Spleen (tissue), 11 donors: ENCODE data around the gene SLC9A7. TPM values are rescaled to one million over a fixed set of nuclear protein-coding genes. Genes with fewer than 3 reads are reported as not detected.

Source experiments
- DNase-seq: peaks from one replicate; pipeline ENCODE4 v3.0.0-alpha.2; 2020
- H3K27ac ChIP-seq, 8 donors: fragments of 200-600 bp; sonication (generic) in 7 of 8; 1 replicate in 4 of 8; 2 replicates in 4 of 8; pipeline versions ENCODE4 v1.5.0 to v1.8.0; 2016 to 2021; ENCODE audit warnings: inconsistent platforms in 4 of 8, mild to moderate bottlenecking in 4 of 8, moderate library complexity in 1 of 8
- H3K27me3 ChIP-seq, 7 donors: fragments of 200-600 bp; sonication (generic) in 6 of 7; replicated peaks in 1 of 7; 1 replicate in 4 of 7; 2 replicates in 3 of 7; pipeline versions ENCODE4 v1.5.0 to v1.8.0; 2016 to 2021; ENCODE audit warnings: inconsistent platforms in 3 of 7, mild to moderate bottlenecking in 1 of 7
- H3K36me3 ChIP-seq, 6 donors: fragments of 200-600 bp; sonication (generic) in 5 of 6; 1 replicate in 4 of 6; 2 replicates in 2 of 6; pipeline versions ENCODE4 v1.5.0 to v1.8.0; 2016 to 2021; ENCODE audit warnings: inconsistent platforms in 2 of 6
- H3K4me1 ChIP-seq, 6 donors: fragments of 200-600 bp; sonication (generic) in 5 of 6; 1 replicate in 3 of 6; 2 replicates in 3 of 6; pipeline versions ENCODE4 v1.5.0 to v1.8.0; 2016 to 2021; ENCODE audit warnings: inconsistent platforms in 3 of 6
- H3K4me3 ChIP-seq, 8 donors: fragments of 200-600 bp; sonication (generic) in 7 of 8; 1 replicate in 4 of 8; 2 replicates in 4 of 8; pipeline versions ENCODE4 v1.5.0 to v1.8.0; 2016 to 2021; ENCODE audit warnings: inconsistent platforms in 4 of 8, mild to moderate bottlenecking in 4 of 8, moderate library complexity in 2 of 8
- H3K9me3 ChIP-seq, 8 donors: fragments of 200-600 bp; sonication (generic) in 7 of 8; 1 replicate in 4 of 8; 2 replicates in 4 of 8; pipeline versions ENCODE4 v1.5.0 to v1.8.0; 2016 to 2021; ENCODE audit warnings: inconsistent platforms in 4 of 8
- POLR2A ChIP-seq, 3 donors: fragments of 450-650 bp; IDR thresholded peaks; one replicate each; pipeline ENCODE4 v1.5.1; 2017; ENCODE audit warnings: antibody characterized with exemption in 3 of 3, mild to moderate bottlenecking in 1 of 3
- POLR2AphosphoS5 ChIP-seq, 3 donors: sonication (generic); formaldehyde crosslinking; IDR thresholded peaks; one replicate each; pipeline ENCODE4 v1.5.1; 2017; ENCODE audit warnings: antibody characterized with exemption in 3 of 3
- WGBS, 5 donors: extraction: QIAGEN DNeasy Blood & Tissue Kit in 3 of 5; methylation state at CpG; one replicate each; pipeline versions ENCODE4 v1.1.5 to v1.1.7; 2013 to 2018; 5-methylcytosine and 5-hydroxymethylcytosine counted together
- intact Hi-C: fragments of 100-400 bp; cut with DNase I; formaldehyde crosslinking; loops from one replicate; pipeline ENCODE4 v1.15.0; 2023; ENCODE audit warnings: low total_unique reads
- polyA plus RNA-seq, 3 donors: library from polyadenylated mRNA; stranded (reverse); fragments of 200-250 nt; gene quantifications; one replicate each; pipeline ENCODE4 v1.2.1, GENCODE V29; 2013
- total RNA-seq, 7 donors: library from RNA; depleted of rRNA in 3 of 7; stranded (reverse); fragments of >200 nt in 3 of 7; fragmentation: NEBNext Ultra II Directional in 4 of 7; extraction: Animal tissue kit (Norgen Biotek cat#: 25700) in 4 of 7; gene quantifications; one replicate each; pipeline versions ENCODE4 v1.1.0 to v1.2.1, GENCODE V29; 2016 to 2021
- TF ChIP-seq, protein P1 (sequence below), 11 experiments: fragments of 200-600 bp in 7 of 11; fragments of 450-650 bp in 4 of 11; sonication (generic) in 4 of 11; IDR thresholded peaks in 8 of 11; conservative IDR thresholded peaks in 3 of 11; 1 replicate in 7 of 11; 2 replicates in 4 of 11; pipeline versions ENCODE4 v1.4.0 to v1.8.0; 2016 to 2021; ENCODE audit warnings: antibody characterized with exemption in 11 of 11, inconsistent platforms in 4 of 11, mild to moderate bottlenecking in 1 of 11
- donor health status: healthy with polysubstance abuse.
- donor health status: DM: no; HTN: no; CAD: no; lungs with moderate emphysema.
- donor health status: DM: no; HTN: no; CAD: no.
- donor health status: Bipolar disorder and iron deficiency.
- donor health status: healthy.
- donor health status: DM: no; HTN: no; CAD: no.
- donor health status: DM: yes; HTN: yes; CAD: no.

The SLC9A7 gene
- total and polyA plus RNA-seq, 10 donors = 3.2 to 25.2 (median 11.1) TPM

- Histone ChIP-seq H3K4me1 (peaks cover 0 to 3% (median 0%) of the 10 kb centered on the region in 6 donors), H3K36me3 (no peaks in the 10 kb centered on the region)
These were observed 64.4 kb downstream of the SLC9A7 start for GRCh38 chrX:46694549-46694948.

GRCh38 chrX:46693149-46693548, 65.8 kb downstream of the SLC9A7 start:
- Histone ChIP-seq H3K4me1 (peaks cover 0 to 3% (median 0%) of the 10 kb centered on the region in 6 donors), H3K27me3 (no peaks in the 10 kb centered on the region), H3K36me3 (no peaks in the 10 kb centered on the region), H3K9me3 (no peaks in the 10 kb centered on the region), H3K27ac (no peak overlapping the region), H3K4me3 (no peak overlapping the region)
- intact Hi-C loops = no loop called here
- 49 to 76% (median 61%) methylated on average over 2 of the region's 2 CpGs for WGBS, 5 donors
- DNase-seq = no peak
- TF ChIP-seq POLR2AphosphoS5 (IDR thresholded peaks at IDR 0.05) (no peak), POLR2A (IDR thresholded peaks at IDR 0.05) (no peak)
- TF ChIP-seq, protein P1, sequence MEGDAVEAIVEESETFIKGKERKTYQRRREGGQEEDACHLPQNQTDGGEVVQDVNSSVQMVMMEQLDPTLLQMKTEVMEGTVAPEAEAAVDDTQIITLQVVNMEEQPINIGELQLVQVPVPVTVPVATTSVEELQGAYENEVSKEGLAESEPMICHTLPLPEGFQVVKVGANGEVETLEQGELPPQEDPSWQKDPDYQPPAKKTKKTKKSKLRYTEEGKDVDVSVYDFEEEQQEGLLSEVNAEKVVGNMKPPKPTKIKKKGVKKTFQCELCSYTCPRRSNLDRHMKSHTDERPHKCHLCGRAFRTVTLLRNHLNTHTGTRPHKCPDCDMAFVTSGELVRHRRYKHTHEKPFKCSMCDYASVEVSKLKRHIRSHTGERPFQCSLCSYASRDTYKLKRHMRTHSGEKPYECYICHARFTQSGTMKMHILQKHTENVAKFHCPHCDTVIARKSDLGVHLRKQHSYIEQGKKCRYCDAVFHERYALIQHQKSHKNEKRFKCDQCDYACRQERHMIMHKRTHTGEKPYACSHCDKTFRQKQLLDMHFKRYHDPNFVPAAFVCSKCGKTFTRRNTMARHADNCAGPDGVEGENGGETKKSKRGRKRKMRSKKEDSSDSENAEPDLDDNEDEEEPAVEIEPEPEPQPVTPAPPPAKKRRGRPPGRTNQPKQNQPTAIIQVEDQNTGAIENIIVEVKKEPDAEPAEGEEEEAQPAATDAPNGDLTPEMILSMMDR (IDR thresholded peaks at IDR 0.05 in 8 of 11, conservative IDR thresholded peaks at IDR 0.05 in 3 of 11) = no peak

More at GRCh38 chrX:46694549-46694948, 64.4 kb downstream of the SLC9A7 start:
- WGBS, 5 donors = 81 to 100% (median 96%) methylated on average over 2 of the region's 2 CpGs
- Histone ChIP-seq H3K4me3 (no peak overlapping the region), H3K27me3 (no peaks in the 10 kb centered on the region), H3K9me3 (no peaks in the 10 kb centered on the region), H3K27ac (no peak overlapping the region)
- DNase-seq = no peak
- intact Hi-C loops = no loop called here
- no peak for TF ChIP-seq POLR2AphosphoS5 (IDR thresholded peaks at IDR 0.05)
- no peak for TF ChIP-seq POLR2A (IDR thresholded peaks at IDR 0.05)
- TF ChIP-seq, protein P1 (IDR thresholded peaks at IDR 0.05 in 8 of 11, conservative IDR thresholded peaks at IDR 0.05 in 3 of 11) = no peak

DNA sequence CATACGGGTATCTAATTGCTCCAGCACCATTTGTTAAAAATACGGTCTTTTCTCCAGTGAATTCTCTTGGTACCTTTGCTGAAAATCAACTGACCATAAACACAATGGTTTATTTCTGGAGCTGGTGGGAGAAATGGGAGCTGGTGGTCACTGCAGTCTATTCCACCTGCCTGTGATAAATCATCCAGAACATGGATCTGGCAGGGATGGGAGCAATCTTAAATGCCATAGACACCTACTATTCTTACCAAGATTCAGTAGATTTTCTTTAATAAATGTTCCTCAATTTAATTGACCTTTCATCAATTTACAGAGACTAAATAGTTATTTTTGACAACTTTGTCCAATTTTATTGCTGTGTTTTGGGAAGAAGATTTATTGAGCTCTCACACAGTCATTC, 68.1 kb downstream of the SLC9A7 start:
- DNase-seq = no peak
- TF ChIP-seq POLR2AphosphoS5 (IDR thresholded peaks at IDR 0.05) (no peak), POLR2A (IDR thresholded peaks at IDR 0.05) (no peak)
- TF ChIP-seq, protein P1 (IDR thresholded peaks at IDR 0.05 in 8 of 11, conservative IDR thresholded peaks at IDR 0.05 in 3 of 11) = no peak

GRCh38 chrX:46687619-46688018, 71.3 kb downstream of the SLC9A7 start:
- H3K4me3 ChIP-seq = no peak overlapping the region
- DNase-seq = no peak
- H3K27me3 ChIP-seq = no peaks in the 10 kb centered on the region
- intact Hi-C loops = no loop called here
- TF ChIP-seq POLR2AphosphoS5 (IDR thresholded peaks at IDR 0.05) (no peak), POLR2A (IDR thresholded peaks at IDR 0.05) (no peak)
- TF ChIP-seq, protein P1 (IDR thresholded peaks at IDR 0.05 in 8 of 11, conservative IDR thresholded peaks at IDR 0.05 in 3 of 11) = no peak
- H3K4me1 ChIP-seq = no peaks in the 10 kb centered on the region
- H3K36me3 ChIP-seq = no peaks in the 10 kb centered on the region
- WGBS, 5 donors = 46 to 64% (median 52%) methylated on average over 2 of the region's 2 CpGs
- no peak overlapping the region for H3K27ac ChIP-seq
- H3K9me3 ChIP-seq = no peaks in the 10 kb centered on the region

More for the DNA sequence above, 68.1 kb downstream of the SLC9A7 start:
- H3K4me3 ChIP-seq = no peak overlapping the region
- 87 to 100% (median 93%) methylated on average over 2 of the region's 2 CpGs for WGBS, 5 donors
- H3K36me3 ChIP-seq = no peaks in the 10 kb centered on the region
- no peak overlapping the region for H3K27ac ChIP-seq
- peaks cover 0 to 3% (median 0%) of the 10 kb centered on the region in 6 donors for H3K4me1 ChIP-seq
- no peaks in the 10 kb centered on the region for H3K27me3 ChIP-seq
- no peaks in the 10 kb centered on the region for H3K9me3 ChIP-seq
- intact Hi-C loops = no loop called here
